Esophagus squamous epithelium (tissue), 4 donors: ENCODE measurements around the gene SEMA3F.

Experiments
- POLR2A ChIP-seq, 4 donors: fragments of 450-650 bp; IDR thresholded peaks; one replicate each; pipeline ENCODE4 v1.6.1; 2017; ENCODE audit warnings: antibody characterized with exemption in 4 of 4, mild to moderate bottlenecking in 4 of 4, moderate library complexity in 3 of 4
- TF ChIP-seq, protein P1 (sequence below), 6 experiments: fragments of 450-650 bp in 4 of 6; fragments of 200-600 bp in 2 of 6; sonication (generic) in 2 of 6; IDR thresholded peaks; one replicate each; pipeline ENCODE4 v1.5.1; 2016 to 2019; ENCODE audit warnings: antibody characterized with exemption in 6 of 6, mild to moderate bottlenecking in 4 of 6, moderate library complexity in 4 of 6

DNA sequence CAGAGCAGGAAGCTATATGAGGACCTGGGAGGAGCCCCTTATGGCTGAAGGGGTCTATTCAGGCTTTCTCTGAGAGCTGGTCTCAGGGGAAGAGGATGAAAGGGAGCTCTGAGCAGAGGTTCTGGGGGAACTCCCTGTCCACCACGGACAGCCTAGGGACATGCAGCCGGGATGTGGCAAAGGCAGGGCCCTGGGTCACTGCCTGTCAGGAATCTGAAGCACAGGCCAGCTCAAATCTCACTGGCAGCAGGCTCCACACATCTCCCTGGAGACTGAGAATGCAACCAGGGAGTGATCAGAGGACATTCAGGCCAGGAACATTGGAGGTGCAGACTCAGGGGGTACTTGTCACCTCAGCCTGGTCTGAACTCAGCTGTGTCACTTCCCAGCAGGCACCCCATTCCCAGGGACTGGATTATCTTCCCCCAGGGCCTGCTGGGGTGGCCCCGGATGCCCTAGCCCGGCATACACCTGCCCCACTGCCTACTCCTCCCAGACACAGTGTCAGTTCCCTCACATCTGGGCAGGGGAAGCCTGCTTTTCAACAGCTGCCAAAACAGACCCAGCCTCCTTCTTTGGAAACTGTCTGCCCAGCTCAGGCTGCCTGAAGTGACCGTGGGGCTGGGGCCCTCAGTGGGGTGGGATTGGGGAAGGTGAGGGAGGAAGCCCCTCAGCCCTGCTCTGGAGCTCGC lies 18.3 kb upstream of the SEMA3F start:
- TF ChIP-seq, protein P1, sequence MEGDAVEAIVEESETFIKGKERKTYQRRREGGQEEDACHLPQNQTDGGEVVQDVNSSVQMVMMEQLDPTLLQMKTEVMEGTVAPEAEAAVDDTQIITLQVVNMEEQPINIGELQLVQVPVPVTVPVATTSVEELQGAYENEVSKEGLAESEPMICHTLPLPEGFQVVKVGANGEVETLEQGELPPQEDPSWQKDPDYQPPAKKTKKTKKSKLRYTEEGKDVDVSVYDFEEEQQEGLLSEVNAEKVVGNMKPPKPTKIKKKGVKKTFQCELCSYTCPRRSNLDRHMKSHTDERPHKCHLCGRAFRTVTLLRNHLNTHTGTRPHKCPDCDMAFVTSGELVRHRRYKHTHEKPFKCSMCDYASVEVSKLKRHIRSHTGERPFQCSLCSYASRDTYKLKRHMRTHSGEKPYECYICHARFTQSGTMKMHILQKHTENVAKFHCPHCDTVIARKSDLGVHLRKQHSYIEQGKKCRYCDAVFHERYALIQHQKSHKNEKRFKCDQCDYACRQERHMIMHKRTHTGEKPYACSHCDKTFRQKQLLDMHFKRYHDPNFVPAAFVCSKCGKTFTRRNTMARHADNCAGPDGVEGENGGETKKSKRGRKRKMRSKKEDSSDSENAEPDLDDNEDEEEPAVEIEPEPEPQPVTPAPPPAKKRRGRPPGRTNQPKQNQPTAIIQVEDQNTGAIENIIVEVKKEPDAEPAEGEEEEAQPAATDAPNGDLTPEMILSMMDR (IDR thresholded peaks at IDR 0.05): no peak
- no peak for TF ChIP-seq POLR2A (IDR thresholded peaks at IDR 0.05)
